GM23248 (cell line): ENCODE data around the gene TTC3.

Experiments
- EZH2 ChIP-seq: fragments of 200-600 bp; sonication (generic); IDR thresholded peaks from 2 replicates; pipeline ENCODE4 v1.6.1; 2018; ENCODE audit warnings: antibody characterized with exemption, mild to moderate bottlenecking; ENCODE audit not compliant: insufficient read depth, poor library complexity, severe bottlenecking
- EZH2phosphoT487 ChIP-seq: fragments of 200-600 bp; sonication (generic); IDR thresholded peaks from 2 replicates; pipeline ENCODE4 v1.6.1; 2018; ENCODE audit warnings: antibody characterized with exemption, moderate library complexity, mild to moderate bottlenecking, low read depth; ENCODE audit not compliant: insufficient read depth

GRCh38 chr21:37200641-37201480 lies 127.8 kb downstream of the TTC3 start:
- TF ChIP-seq EZH2phosphoT487 (no peak), EZH2 (no peak)
